NB4 (cell line): ENCODE data around the gene B3GNT9.

Experiments used
- CTCF ChIP-seq: IDR thresholded peaks from one replicate; pipeline ENCODE4 v1.5.1; 2012; ENCODE audit warnings: low read depth, low read length
- MAX ChIP-seq: IDR thresholded peaks from 2 replicates; pipeline ENCODE4 v1.6.1; 2011; ENCODE audit warnings: low read depth, low read length
- MYC ChIP-seq: IDR thresholded peaks from 2 replicates; pipeline ENCODE4 v1.6.1; 2011; ENCODE audit warnings: low read depth, low read length
- POLR2A ChIP-seq: IDR thresholded peaks from 2 replicates; pipeline ENCODE4 v1.6.1; 2011; ENCODE audit warnings: mild to moderate bottlenecking; ENCODE audit not compliant: insufficient read length; ENCODE audit errors: extremely low read depth

GRCh38 chr16:67166110-67166547 is 15.3 kb upstream of the B3GNT9 start:
- TF ChIP-seq CTCF, result no peak
- TF ChIP-seq POLR2A, result no peak
- TF ChIP-seq MAX, result no peak
- TF ChIP-seq MYC, result no peak
